Subcutaneous adipose tissue (tissue), 4 donors: ENCODE results near the gene TMOD2. TPM values are rescaled to one million over a fixed set of nuclear protein-coding genes. Genes with fewer than 3 reads are reported as not detected.

Experiments
- total RNA-seq, 4 donors: library from RNA; depleted of rRNA; stranded (reverse); fragments of >200 nt; gene quantifications; one replicate each; pipeline ENCODE4 v1.1.0, GENCODE V29; 2016
- TF ChIP-seq, protein P1 (sequence below): fragments of 450-650 bp; IDR thresholded peaks from one replicate; pipeline ENCODE4 v1.5.1; 2016; ENCODE audit warnings: low read depth, mild to moderate bottlenecking, control low read depth, antibody characterized with exemption, moderate library complexity

The TMOD2 gene
- total RNA-seq, 4 donors from 2014 or later: 7.9 to 12.4 (median 11.2) TPM

DNA sequence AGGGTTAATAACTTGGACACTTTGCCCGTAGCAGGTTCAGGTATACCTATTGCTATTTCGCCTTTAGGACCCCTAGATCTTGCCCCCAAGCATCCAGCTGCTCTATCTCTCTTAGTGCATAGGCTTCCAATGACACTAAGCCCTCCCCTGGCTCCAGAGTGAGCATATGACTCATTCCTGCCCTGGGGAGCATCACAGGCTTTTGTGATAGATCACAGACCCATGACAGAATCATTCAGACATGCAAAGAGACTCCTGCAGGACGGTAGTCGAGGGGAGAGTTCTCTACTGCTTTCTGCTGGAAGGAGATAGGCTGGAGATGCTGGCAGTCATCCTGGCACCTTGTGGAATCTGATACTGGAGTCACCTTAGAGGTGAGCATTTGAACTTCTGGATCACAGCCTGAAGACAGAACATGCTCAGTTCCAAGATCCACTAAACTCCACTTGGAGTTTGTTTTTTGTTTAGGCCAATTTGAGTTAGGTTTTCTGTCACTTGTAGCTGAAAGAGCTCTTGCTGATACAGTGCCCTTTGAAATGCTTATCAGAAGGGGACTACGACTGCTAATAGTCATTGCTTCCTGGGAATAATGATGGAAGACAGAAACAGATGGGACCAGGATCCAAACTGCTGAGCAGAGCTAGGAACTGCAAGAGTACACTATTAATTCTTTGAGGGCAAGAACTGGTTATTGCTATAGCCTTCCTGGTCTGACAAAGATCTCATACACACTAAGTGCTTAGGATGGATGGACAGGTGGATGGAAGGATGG lies 24.9 kb upstream of the TMOD2 start:
- TF ChIP-seq, protein P1, sequence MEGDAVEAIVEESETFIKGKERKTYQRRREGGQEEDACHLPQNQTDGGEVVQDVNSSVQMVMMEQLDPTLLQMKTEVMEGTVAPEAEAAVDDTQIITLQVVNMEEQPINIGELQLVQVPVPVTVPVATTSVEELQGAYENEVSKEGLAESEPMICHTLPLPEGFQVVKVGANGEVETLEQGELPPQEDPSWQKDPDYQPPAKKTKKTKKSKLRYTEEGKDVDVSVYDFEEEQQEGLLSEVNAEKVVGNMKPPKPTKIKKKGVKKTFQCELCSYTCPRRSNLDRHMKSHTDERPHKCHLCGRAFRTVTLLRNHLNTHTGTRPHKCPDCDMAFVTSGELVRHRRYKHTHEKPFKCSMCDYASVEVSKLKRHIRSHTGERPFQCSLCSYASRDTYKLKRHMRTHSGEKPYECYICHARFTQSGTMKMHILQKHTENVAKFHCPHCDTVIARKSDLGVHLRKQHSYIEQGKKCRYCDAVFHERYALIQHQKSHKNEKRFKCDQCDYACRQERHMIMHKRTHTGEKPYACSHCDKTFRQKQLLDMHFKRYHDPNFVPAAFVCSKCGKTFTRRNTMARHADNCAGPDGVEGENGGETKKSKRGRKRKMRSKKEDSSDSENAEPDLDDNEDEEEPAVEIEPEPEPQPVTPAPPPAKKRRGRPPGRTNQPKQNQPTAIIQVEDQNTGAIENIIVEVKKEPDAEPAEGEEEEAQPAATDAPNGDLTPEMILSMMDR: no peak

GRCh38 chr15:51727141-51727897 lies 24.1 kb upstream of the TMOD2 start:
- TF ChIP-seq, protein P1: no peak

DNA sequence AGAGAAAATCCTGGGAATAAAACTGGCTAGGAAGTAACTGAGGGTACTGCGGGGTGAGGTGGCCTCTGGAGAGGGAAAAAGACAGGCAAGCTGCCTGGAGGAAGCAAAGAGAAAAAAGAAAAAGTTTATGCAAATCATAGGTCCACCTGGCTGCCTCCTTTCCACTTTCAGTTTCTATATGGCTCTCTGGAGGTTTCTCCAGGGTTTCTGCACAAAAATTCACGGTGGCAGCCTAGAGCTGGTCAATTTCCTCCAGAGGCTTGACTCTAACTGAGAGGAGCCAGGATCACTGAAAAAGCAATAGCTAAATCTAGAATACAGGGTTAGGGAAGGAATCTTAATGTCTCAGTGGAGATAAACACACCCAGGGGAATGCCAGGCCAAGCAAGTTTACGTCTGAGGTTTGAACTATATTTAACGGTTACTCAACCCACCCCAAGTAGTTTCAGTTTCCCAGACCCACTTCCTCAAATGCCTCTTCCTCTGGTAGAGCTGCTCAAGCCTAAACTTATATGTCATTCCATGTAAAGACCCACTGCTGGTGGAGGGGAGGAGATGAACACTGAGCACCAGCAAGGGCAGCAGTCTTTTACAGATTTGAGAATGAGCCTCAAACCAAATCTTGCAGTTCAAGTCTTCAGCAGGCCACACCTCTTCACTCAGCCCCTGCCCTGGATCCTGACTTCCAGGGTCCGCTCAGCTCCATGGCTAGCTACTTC lies 19.7 kb upstream of the TMOD2 start:
- TF ChIP-seq, protein P1: no peak

GRCh38 chr15:51732646-51733045 lies 18.8 kb upstream of the TMOD2 start:
- TF ChIP-seq, protein P1: no peak

DNA sequence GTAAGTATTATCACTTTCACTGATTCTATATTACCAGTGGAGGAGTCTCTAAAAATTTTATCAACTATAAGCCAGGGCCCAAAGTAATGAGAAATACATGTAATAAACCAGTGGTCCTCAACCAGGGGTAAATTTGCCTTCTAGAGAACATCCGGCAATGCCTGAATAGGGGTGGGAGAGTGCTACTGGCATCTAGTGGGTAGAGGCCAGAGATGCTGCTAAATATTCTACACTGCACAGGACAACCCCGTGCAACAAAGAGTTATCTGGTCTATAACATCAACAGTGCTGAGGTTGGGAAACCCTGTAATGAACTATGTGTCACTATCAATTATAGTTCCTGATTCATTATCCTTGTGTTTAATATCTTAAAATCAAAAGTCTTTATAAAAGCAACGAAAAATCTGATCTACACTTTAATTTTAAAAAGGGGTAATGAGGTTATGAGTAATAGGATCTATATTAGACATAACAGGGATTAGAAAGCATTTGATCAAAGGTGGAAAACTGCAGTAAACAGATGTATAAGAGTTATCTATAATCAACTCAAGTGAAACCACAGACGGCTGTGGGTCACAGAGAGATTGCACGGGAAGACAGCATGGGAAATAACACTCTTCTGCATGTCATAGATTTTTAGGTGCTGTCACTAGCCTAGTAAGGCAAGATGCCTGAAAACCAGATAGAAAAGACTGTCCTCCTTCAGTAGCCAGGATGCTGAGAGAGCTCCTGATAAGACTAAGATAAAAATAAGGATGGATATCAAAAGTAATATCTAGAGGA lies 16.0 kb upstream of the TMOD2 start:
- TF ChIP-seq, protein P1: no peak

DNA sequence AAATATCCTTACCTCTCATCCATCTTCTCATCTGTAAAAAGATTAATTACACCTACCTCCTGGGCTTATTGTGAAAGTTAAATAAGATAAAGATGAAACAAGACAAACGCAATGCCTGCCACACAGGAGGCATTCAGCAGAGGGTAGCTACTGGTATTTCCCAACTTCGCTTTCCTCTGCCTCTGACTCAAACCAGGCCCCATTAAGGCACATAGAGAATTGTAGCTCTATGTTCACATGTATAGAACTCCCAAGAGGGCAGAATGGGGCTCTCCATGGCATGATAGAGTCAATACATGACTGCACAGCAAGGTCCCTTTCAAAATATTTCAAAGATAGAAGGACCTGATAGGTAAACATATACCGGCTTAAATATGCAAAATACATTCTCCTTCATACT lies 15.3 kb upstream of the TMOD2 start:
- TF ChIP-seq, protein P1: no peak
